Neutrophil (primary cell): ENCODE measurements around the gene SORCS2.

Source experiments
- H3K27ac ChIP-seq: fragments of 200-600 bp; sonication (generic); 2 replicates; pipeline ENCODE4 v1.5.1; 2016; ENCODE audit warnings: mild to moderate bottlenecking, moderate library complexity
- H3K27me3 ChIP-seq: fragments of 200-600 bp; sonication (generic); 2 replicates; pipeline ENCODE4 v1.6.0; 2016; ENCODE audit warnings: mild to moderate bottlenecking
- H3K36me3 ChIP-seq: fragments of 200-600 bp; sonication (generic); 2 replicates; pipeline ENCODE4 v1.5.1; 2017
- H3K4me1 ChIP-seq, 2 experiments: fragments of 200-600 bp in 1 of 2; sonication (generic) in 1 of 2; 1 replicate in 1 of 2; 2 replicates in 1 of 2; pipeline versions ENCODE4 v1.5.1 to v1.6.1; 2013 to 2016; ENCODE audit warnings: low read depth in 1 of 2, low read length in 1 of 2, mild to moderate bottlenecking in 1 of 2, moderate library complexity in 1 of 2; ENCODE audit not compliant: control insufficient read depth in 1 of 2, insufficient read depth in 1 of 2
- H3K4me3 ChIP-seq, 2 experiments: fragments of 200-600 bp in 1 of 2; sonication (generic) in 1 of 2; 1 replicate in 1 of 2; 2 replicates in 1 of 2; pipeline ENCODE4 v1.5.1; 2013 to 2016; ENCODE audit warnings: low read depth in 1 of 2, low read length in 1 of 2, mild to moderate bottlenecking in 1 of 2, moderate library complexity in 1 of 2
- H3K9me3 ChIP-seq: fragments of 200-600 bp; sonication (generic); 2 replicates; pipeline ENCODE4 v1.5.1; 2016
- TF ChIP-seq, protein P1 (sequence below): fragments of 200-600 bp; sonication (generic); IDR thresholded peaks from 2 replicates; pipeline ENCODE4 v1.5.1; 2016; ENCODE audit warnings: antibody characterized with exemption

Gene SORCS2

DNA sequence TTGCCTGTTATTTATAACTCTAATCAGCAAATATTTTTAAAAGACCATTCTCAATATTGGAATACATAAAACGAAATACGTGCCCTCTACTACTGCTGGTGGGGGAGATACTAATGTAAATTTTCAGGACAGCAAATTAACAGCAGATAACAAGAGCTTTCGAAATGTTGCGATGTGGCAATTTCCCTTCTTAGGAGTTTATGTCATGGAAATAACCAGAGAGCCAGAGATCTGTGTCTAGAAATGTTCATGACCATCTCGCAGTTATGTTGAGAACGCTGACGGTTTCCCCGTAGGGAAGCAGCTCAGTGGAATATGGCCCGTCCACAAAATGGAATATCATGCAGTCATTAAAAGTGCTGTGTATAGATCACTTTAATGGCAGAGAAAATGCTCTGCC lies 480.8 kb downstream of the SORCS2 start:
- Histone ChIP-seq H3K4me3 (no peak overlapping the region), H3K4me1 (peaks cover 6 to 13% of the 10 kb centered on the region in 2 experiments), H3K27me3 (no peaks in the 10 kb centered on the region), H3K36me3 (peaks cover 2% of the 10 kb centered on the region), H3K27ac (no peak overlapping the region), H3K9me3 (no peaks in the 10 kb centered on the region)
- TF ChIP-seq, protein P1, sequence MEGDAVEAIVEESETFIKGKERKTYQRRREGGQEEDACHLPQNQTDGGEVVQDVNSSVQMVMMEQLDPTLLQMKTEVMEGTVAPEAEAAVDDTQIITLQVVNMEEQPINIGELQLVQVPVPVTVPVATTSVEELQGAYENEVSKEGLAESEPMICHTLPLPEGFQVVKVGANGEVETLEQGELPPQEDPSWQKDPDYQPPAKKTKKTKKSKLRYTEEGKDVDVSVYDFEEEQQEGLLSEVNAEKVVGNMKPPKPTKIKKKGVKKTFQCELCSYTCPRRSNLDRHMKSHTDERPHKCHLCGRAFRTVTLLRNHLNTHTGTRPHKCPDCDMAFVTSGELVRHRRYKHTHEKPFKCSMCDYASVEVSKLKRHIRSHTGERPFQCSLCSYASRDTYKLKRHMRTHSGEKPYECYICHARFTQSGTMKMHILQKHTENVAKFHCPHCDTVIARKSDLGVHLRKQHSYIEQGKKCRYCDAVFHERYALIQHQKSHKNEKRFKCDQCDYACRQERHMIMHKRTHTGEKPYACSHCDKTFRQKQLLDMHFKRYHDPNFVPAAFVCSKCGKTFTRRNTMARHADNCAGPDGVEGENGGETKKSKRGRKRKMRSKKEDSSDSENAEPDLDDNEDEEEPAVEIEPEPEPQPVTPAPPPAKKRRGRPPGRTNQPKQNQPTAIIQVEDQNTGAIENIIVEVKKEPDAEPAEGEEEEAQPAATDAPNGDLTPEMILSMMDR, result no peak

GRCh38 chr4:7674706-7675105 lies 482.4 kb downstream of the SORCS2 start:
- no peak overlapping the region for H3K27ac ChIP-seq
- no peak overlapping the region for H3K4me3 ChIP-seq
- no peaks in the 10 kb centered on the region for H3K9me3 ChIP-seq
- TF ChIP-seq, protein P1, result no peak
- no peaks in the 10 kb centered on the region for H3K36me3 ChIP-seq
- no peaks in the 10 kb centered on the region for H3K27me3 ChIP-seq
- H3K4me1 ChIP-seq, result peaks cover 6 to 13% of the 10 kb centered on the region in 2 experiments

GRCh38 chr4:7675136-7675535 lies 482.8 kb downstream of the SORCS2 start:
- TF ChIP-seq, protein P1, result no peak
- Histone ChIP-seq H3K27ac (no peak overlapping the region), H3K9me3 (no peaks in the 10 kb centered on the region), H3K36me3 (no peaks in the 10 kb centered on the region), H3K27me3 (no peaks in the 10 kb centered on the region), H3K4me3 (no peak overlapping the region), H3K4me1 (peaks cover 6 to 13% of the 10 kb centered on the region in 2 experiments)

GRCh38 chr4:7675612-7676320 lies 483.4 kb downstream of the SORCS2 start:
- H3K36me3 ChIP-seq, result no peaks in the 10 kb centered on the region
- peaks cover 6 to 13% of the 10 kb centered on the region in 2 experiments for H3K4me1 ChIP-seq
- TF ChIP-seq, protein P1, result no peak
- no peak overlapping the region for H3K27ac ChIP-seq
- H3K9me3 ChIP-seq, result no peaks in the 10 kb centered on the region
- H3K27me3 ChIP-seq, result no peaks in the 10 kb centered on the region
- no peak overlapping the region for H3K4me3 ChIP-seq

GRCh38 chr4:7676398-7676922 lies 484.1 kb downstream of the SORCS2 start:
- Histone ChIP-seq H3K9me3 (no peaks in the 10 kb centered on the region), H3K4me3 (no peak overlapping the region), H3K27ac (no peak overlapping the region), H3K4me1 (peaks cover 6 to 13% of the 10 kb centered on the region in 2 experiments), H3K27me3 (no peaks in the 10 kb centered on the region), H3K36me3 (no peaks in the 10 kb centered on the region)
- TF ChIP-seq, protein P1, result no peak
